BLaER1 (cell line): ENCODE results near the gene SENP3.
"Not testable (repeated sequence)": the region's sequence is repeated elsewhere in the genome, so short reads cannot be mapped to it uniquely, and the experiment has no call there.

Experiments used
- H3K27ac ChIP-seq: shearing (Covaris generic); formaldehyde crosslinking; 2 replicates; pipeline ENCODE4 v1.8.1; 2022
- H3K27me3 ChIP-seq: shearing (Covaris generic); formaldehyde crosslinking; 2 replicates; pipeline ENCODE4 v1.8.1; 2022
- H3K36me3 ChIP-seq: shearing (Covaris generic); formaldehyde crosslinking; 2 replicates; pipeline ENCODE4 v1.8.1; 2022
- H3K4me1 ChIP-seq: shearing (Covaris generic); formaldehyde crosslinking; 2 replicates; pipeline ENCODE4 v1.8.1; 2022
- H3K4me2 ChIP-seq: shearing (Covaris generic); formaldehyde crosslinking; 2 replicates; pipeline ENCODE4 v1.8.1; 2022
- H3K4me3 ChIP-seq: shearing (Covaris generic); formaldehyde crosslinking; 2 replicates; pipeline ENCODE4 v1.8.1; 2022
- H3K9ac ChIP-seq: shearing (Covaris generic); formaldehyde crosslinking; 2 replicates; pipeline ENCODE4 v1.8.1; 2022
- H3K9me3 ChIP-seq: shearing (Covaris generic); formaldehyde crosslinking; 2 replicates; pipeline ENCODE4 v1.8.1; 2022
- H4K20me1 ChIP-seq: shearing (Covaris generic); formaldehyde crosslinking; 2 replicates; pipeline ENCODE4 v1.8.1; 2022
- Cebpa-rat ChIP-seq: shearing (Covaris generic); IDR thresholded peaks from 2 replicates; pipeline ENCODE4 v1.8.1; 2022

SENP3 gene

GRCh38 chr17:7592422-7593021 is 30.8 kb downstream of the SENP3 start:
- Histone ChIP-seq H3K9me3 (no peaks in the 10 kb centered on the region), H3K4me2 (no peak overlapping the region), H3K4me3 (no peak overlapping the region), H3K4me1 (peaks cover 13% of the 10 kb centered on the region), H3K27me3 (no peaks in the 10 kb centered on the region), H3K27ac (no peak overlapping the region), H4K20me1 (peaks cover 13% of the 10 kb centered on the region; the same call in 1 of the 2 replicates), H3K36me3 (peaks cover 90% of the 10 kb centered on the region), H3K9ac (no peak overlapping the region)
- no peak for TF ChIP-seq Cebpa-rat

- H3K36me3 ChIP-seq = peaks cover 89% of the 10 kb centered on the region
Observed at GRCh38 chr17:7593296-7593695, 31.6 kb downstream of the SENP3 start.

DNA sequence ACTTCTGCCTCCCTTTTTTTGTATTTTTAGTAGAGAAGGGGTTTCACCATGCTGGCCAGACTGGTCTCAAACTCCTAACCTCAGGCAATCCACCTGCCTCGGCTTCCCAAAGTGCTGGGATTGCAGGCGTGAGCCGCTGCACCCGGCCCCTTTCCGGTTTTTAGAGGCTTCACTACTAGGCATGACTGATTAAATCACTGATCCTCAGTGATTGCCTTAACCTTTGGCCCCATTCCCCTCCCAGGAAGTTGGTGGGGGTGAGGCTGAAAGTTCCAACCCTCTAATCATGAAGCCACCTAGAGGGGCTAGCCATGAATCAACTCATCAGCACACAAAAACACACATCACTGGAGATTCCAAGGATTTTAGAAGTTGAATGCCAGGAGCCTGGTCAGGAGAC is 35.8 kb downstream of the SENP3 start:
- H3K9ac ChIP-seq, H3K27me3 ChIP-seq, H3K4me3 ChIP-seq, H3K4me2 ChIP-seq, H3K4me1 ChIP-seq, H3K27ac ChIP-seq, H4K20me1 ChIP-seq, H3K9me3 ChIP-seq: not testable (repeated sequence)
- peaks cover 98% of the 10 kb centered on the region for H3K36me3 ChIP-seq

More at GRCh38 chr17:7593296-7593695, 31.6 kb downstream of the SENP3 start:
- H4K20me1 ChIP-seq = peaks cover 13% of the 10 kb centered on the region; the same call in 1 of the 2 replicates
- no peak overlapping the region for H3K27ac ChIP-seq
- no peaks in the 10 kb centered on the region for H3K9me3 ChIP-seq
- no peak overlapping the region for H3K9ac ChIP-seq
- H3K4me2 ChIP-seq = no peak overlapping the region
- H3K4me1 ChIP-seq = peaks cover 8% of the 10 kb centered on the region
- no peak overlapping the region for H3K4me3 ChIP-seq
- H3K27me3 ChIP-seq = no peaks in the 10 kb centered on the region
- TF ChIP-seq Cebpa-rat = no peak

DNA sequence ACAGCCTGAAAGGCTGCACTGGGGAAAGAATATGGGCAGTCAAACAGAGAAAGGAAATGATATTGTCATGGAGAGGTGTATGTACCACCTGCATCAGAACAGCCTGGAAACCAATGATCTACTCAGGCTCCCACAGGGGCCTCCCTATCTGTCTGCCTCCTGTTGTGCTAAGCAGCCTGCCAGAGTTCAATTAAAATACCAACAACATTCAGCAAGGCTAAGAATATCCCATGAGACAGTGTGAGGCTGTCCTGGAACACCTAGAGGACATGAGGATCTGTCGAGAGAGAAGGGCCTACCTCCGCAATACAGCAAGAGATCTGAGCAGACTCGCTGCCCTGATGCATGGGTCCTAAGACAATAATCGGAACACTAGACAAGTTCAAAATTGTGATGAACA is 44.6 kb downstream of the SENP3 start:
- no peaks in the 10 kb centered on the region for H3K9me3 ChIP-seq
- no peak for TF ChIP-seq Cebpa-rat
- no peak overlapping the region for H3K9ac ChIP-seq
- H3K27me3 ChIP-seq = no peaks in the 10 kb centered on the region
- no peak overlapping the region for H3K4me2 ChIP-seq
- no peaks in the 10 kb centered on the region for H3K4me1 ChIP-seq
- H3K4me3 ChIP-seq = no peak overlapping the region
- H4K20me1 ChIP-seq = peaks cover 50% of the 10 kb centered on the region
- peaks cover 84% of the 10 kb centered on the region for H3K36me3 ChIP-seq
- no peak overlapping the region for H3K27ac ChIP-seq

GRCh38 chr17:7610641-7611040 is 48.9 kb downstream of the SENP3 start:
- H3K27me3 ChIP-seq = no peaks in the 10 kb centered on the region
- no peak overlapping the region for H3K4me3 ChIP-seq
- no peak overlapping the region for H3K4me2 ChIP-seq
- no peaks in the 10 kb centered on the region for H3K9me3 ChIP-seq
- no peak overlapping the region for H3K27ac ChIP-seq
- H3K4me1 ChIP-seq = peaks cover 27% of the 10 kb centered on the region
- no peak overlapping the region for H3K9ac ChIP-seq
- H4K20me1 ChIP-seq = peaks cover 74% of the 10 kb centered on the region
- TF ChIP-seq Cebpa-rat = no peak
- H3K36me3 ChIP-seq = peaks cover 50% of the 10 kb centered on the region

DNA sequence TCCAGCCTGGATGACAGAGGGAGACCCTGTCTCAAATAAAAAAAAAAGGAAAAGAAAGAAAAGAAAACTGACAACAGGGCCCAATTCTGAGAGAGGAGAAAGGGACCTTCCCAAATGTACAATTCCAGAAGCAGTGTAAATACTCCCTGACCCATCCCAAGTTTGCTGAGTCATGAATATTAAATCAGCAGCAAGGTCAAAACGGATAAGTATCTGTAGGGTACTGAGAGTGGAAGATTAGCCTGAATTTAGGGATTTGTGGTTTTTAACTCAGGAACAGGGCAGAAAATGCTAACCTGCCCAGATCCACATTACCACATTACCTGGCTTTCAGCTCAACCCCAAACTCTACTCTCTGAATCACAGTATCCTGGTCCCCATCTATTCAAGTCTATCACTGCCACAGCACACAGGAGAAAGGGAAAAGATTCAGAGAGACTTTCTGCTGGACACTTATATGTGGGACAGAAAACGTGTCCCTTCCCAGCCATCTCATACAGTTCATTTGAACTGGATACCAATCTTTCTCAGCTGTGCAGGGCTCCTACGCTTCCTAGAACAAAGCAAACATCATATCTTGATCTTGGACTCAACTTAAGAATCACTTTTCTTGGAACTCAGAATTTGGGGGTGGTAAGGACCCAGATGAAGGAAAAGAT is 50.0 kb downstream of the SENP3 start:
- Histone ChIP-seq H4K20me1 (peaks cover 63% of the 10 kb centered on the region), H3K27me3 (no peaks in the 10 kb centered on the region), H3K4me2 (peak overlapping the region; percentile 89), H3K27ac (no peak overlapping the region), H3K36me3 (peaks cover 40% of the 10 kb centered on the region), H3K9ac (peak overlapping the region; percentile 19; the same call in 1 of the 2 replicates), H3K4me1 (peaks cover 27% of the 10 kb centered on the region), H3K4me3 (no peak overlapping the region), H3K9me3 (no peaks in the 10 kb centered on the region)
- no peak for TF ChIP-seq Cebpa-rat

GRCh38 chr17:7612294-7612640 is 50.5 kb downstream of the SENP3 start:
- Histone ChIP-seq H4K20me1 (peaks cover 60% of the 10 kb centered on the region), H3K4me2 (peak overlapping the region; percentile 89), H3K9ac (peak overlapping the region; percentile 19; the same call in 1 of the 2 replicates), H3K27me3 (no peaks in the 10 kb centered on the region), H3K9me3 (no peaks in the 10 kb centered on the region), H3K27ac (no peak overlapping the region), H3K36me3 (peaks cover 38% of the 10 kb centered on the region), H3K4me3 (no peak overlapping the region), H3K4me1 (peaks cover 27% of the 10 kb centered on the region)
- no peak for TF ChIP-seq Cebpa-rat

DNA sequence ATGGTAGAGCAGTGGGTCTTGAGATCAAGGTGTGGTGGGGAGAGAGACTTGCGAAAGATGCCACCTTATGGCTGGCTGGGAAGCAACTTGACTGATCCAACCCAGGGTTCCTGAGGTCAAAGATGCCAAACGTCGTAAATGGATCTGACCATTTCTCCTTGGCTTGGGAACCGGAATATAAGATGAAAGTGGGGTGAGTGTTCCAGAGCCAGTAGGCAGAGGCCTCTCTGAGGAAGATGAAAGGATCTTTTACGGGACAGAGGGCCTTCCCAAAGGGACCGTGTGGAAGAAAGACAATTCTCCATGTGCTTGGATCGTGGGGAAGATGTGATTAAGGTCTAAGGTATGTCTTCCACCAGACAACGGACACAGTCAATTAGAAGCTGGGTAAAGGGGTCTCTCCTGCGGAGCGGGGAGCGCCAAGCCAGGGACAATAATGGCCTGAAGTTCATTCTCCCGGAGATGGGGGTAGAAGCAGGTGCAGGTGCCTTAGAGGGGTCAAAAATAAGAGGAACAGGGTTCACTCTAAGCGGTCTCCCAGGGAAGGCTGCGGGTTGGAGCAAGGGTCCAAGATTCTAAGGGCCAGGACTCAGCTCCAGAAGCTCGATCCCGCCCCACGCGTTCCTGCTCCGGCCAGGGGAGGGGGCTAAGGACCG is 52.2 kb downstream of the SENP3 start:
- H3K4me3 ChIP-seq = peak overlapping the region; percentile 88
- no peaks in the 10 kb centered on the region for H3K9me3 ChIP-seq
- H3K27ac ChIP-seq = peak overlapping the region; percentile 88
- peaks cover 31% of the 10 kb centered on the region for H3K36me3 ChIP-seq
- H3K27me3 ChIP-seq = no peaks in the 10 kb centered on the region
- peaks cover 51% of the 10 kb centered on the region for H4K20me1 ChIP-seq
- peak overlapping the region; percentile 91 for H3K9ac ChIP-seq
- no peak for TF ChIP-seq Cebpa-rat
- H3K4me2 ChIP-seq = peak overlapping the region; percentile 89
- H3K4me1 ChIP-seq = peaks cover 27% of the 10 kb centered on the region

DNA sequence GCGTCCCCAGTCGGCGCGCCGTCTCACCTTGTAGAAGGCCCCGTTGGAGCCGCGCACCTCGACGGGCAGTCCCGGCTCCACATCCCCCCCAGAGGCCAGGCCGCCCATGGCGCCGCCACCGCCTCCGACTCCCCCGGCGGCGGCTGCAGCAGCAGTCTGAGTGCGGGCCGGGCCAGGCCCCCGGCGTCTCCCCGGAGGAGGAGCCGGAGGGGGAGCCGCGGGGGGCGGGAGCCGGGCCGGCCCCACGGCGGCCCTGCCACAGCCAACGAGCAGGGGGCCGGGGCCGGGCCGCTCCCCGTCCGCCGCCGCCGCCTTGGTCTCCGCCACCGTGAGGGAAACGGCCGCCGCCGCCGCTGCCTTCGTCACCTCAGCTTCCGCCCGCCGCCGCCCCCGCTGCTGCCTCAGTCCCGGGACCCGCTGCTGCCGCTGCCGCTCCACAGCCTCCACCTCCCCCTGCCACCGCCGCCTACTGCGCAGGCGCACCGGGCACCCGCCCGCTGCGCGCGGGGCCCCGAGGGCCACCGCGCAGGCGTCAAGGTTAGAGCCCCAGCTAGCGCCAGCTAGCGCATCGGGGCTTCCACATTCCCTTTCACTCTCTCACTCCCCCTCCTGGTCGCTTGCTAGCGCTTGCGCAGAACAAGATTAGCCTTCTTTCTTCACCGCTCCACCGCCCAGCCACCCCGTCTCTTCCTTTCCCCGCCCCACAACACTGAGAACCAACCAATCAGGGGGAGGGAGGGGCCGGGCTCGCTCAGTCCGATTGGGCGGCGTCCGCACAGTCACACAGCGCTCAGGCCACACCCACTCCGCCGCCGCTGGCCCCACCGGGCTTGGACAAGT is 52.9 kb downstream of the SENP3 start, which contains the start of gene FXR2:
FXR2 (minus strand) TSS at position 473 of the 840 bp plus-strand sequence; CDS start at position 108, 365 bp downstream.
- peaks cover 27% of the 10 kb centered on the region for H3K4me1 ChIP-seq
- H3K27me3 ChIP-seq = no peaks in the 10 kb centered on the region
- peak within 1 kb of the TSS; percentile 88 for H3K4me3 ChIP-seq
- peaks cover 44% of the 10 kb centered on the region for H4K20me1 ChIP-seq
- TF ChIP-seq Cebpa-rat = no peak
- peak within 1 kb of the TSS; percentile 88 for H3K27ac ChIP-seq
- peak within 1 kb of the TSS; percentile 89 for H3K4me2 ChIP-seq
- peaks cover 24% of the 10 kb centered on the region for H3K36me3 ChIP-seq
- peak within 1 kb of the TSS; percentile 91 for H3K9ac ChIP-seq
- H3K9me3 ChIP-seq = no peaks in the 10 kb centered on the region
